HG03521 (cell line): ENCODE results near the gene CIROP.

ENCODE experiments used
- ATAC-seq: cut with Tn5 transposase; IDR thresholded peaks from one replicate; pipeline ENCODE4 v1.9.1; 2021; ENCODE audit warnings: mild to moderate bottlenecking, moderate library complexity; ENCODE audit not compliant: unreplicated experiment

The CIROP gene

DNA sequence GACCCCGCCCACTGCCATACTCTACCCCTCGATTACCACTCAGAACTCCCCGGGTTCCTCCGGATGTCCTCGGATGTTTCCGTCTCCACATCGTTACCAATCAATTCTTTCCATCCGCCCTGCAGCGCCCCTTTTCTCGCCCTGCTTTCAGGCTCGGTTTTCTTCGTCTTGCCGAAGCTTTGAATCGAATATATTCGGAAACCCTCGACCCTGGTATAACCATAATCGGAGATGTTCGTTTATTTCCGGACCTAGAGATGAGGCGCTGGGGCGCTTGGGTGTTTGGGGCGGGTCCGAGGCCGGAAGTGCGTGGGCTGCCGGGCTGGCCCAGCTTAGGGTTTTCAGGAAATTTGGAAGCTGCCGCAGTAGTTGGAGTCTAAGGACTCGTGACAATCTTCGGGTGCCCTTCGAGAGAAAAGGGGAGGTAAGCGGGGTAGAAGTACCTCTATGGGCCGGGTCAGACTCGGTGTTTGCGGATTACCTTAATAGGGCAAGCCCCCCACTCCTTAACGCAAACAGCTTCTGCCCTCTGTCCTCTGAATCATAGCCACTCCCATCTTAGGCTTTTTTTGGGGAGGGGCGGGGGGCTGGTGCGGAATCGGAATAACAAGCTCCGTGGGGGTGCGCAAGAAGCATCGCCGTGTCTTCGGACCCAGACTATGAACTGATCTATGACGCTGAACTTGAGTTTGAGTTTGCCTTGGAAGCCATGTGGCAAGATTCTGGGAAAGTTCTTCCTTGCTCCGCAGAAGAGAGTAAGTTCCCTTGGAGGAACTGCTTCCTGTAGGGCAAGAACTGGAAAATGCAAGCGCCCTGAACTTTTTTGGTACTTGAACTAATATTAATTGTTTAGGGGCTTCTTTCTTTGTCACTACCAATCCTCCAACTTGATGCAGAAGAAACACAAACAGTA lies 9.3 kb downstream of the CIROP start, which contains the start of gene C14orf119:
C14orf119 (plus strand) TSS at position 310 of the 913 bp plus-strand sequence. CDS start 2,154 bp downstream, outside the sequence.
- peak; percentile 90 for ATAC-seq

DNA sequence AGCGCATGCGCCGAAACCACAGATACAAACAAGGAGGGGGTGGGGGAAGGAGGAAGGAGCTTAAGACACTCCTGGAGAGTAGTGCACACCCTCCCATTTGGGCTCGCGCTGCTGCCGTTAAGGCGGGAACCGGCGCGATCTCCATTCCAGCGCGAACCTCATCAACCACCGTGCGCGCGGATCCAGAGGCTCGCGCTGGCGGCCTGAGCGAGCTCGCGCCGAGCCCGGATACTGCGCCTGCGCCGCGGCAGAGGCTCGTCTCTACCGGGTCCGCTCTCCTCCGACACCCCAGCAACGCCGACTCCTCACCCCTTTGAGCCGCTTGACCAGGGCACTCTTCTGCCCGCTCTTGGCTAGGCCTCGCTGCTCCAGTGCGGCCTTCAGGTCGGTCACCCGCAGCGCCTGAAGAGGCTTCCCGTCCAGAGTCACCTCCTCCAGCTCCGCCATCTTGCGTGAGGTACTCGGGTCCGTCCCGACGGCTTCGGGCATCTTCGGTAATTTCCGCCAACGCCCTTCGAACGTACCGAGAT lies 10.1 kb downstream of the CIROP start, which contains the start of gene ACIN1:
ACIN1 (minus strand) TSS at position 471 of the 530 bp plus-strand sequence; CDS start at position 447, 24 bp downstream.
- ATAC-seq: peak; percentile 30

DNA sequence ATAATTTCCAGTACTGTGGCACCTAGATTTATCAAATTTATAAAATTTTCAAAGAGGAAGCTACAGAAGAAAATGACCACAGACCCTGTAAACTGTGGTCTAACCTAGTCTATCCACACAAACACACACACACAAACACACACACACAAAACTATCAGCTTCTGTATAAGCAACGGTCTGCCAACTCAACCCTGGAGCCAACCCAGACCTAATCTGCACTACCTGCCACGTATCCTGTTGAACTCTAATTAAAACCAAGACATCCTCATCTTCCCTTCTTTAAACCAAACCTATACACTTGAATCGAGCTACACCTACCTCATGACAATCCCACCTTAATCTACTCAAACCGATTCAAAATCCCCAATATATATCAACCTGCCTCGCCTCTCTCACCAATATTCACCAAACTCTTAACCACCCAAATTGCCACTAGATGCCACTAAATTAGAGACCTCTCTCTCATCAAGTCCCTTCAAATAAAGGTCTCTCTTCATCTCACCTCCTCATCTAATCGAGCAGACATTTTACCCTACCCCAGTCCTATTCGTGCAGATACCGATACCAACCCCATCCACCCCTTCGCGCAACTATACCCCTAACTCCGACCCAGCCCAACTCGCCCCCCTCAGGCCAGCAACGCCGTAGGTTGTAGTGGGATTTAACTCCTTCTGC lies 10.7 kb downstream of the CIROP start:
- no peak for ATAC-seq

DNA sequence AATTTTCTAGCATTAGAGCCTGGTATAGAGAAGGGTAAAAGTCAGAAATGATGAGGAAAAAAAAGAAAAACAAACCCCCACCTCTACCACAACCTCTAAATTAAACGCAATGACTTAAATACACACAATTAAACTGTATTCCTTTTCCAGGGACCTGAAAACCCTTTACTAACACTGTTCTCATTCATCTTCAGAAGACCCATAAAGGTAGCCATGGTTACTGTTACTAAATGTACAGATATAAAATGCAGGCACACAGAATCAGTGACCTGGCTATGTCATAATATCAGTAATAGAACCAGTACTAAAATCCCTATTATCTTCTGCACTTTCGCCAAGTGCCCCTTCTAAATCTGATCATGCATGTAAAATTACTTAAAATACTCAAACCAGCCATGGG lies 11.3 kb downstream of the CIROP start:
- ATAC-seq: no peak

DNA sequence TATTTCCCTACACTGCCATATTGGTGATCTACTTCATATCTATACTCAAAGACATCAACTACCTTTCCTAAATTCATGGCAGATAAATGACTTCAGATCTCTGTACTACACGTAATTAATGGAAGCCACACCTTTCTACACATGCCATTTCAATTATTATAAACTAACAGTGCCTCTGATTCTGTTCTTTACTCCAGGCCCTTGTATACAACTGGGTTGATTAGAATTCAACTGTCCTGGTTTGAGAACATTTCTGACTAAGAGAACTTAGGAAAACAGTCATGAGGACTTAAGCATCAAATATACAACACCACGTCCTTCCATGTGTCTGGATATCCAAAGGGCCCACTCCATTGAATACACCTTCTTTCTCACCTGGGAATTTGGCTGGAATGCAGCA lies 11.7 kb downstream of the CIROP start:
- no peak for ATAC-seq

GRCh38 chr14:23091294-23092225 lies 13.2 kb downstream of the CIROP start:
- no peak for ATAC-seq

DNA sequence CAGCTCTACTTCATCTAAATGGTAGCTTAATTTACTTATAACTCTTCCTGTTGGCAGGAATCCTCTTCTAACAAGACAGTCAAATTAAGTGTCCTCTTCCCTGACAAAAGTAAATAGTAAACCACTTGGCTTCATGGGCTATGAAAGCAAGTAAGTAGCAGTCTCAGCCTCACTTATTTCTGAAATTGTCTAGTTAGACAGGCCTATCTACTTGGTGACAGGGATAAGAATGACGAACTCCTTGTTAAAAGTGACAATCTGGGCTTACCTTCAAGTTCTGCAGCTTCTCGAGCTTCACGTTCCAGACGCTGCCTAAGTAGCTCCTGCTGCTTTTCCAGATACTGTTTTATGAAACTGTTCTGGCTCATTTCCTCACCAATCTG lies 14.5 kb downstream of the CIROP start:
- ATAC-seq: no peak

GRCh38 chr14:23089498-23090253 lies 15.1 kb downstream of the CIROP start:
- ATAC-seq: no peak

DNA sequence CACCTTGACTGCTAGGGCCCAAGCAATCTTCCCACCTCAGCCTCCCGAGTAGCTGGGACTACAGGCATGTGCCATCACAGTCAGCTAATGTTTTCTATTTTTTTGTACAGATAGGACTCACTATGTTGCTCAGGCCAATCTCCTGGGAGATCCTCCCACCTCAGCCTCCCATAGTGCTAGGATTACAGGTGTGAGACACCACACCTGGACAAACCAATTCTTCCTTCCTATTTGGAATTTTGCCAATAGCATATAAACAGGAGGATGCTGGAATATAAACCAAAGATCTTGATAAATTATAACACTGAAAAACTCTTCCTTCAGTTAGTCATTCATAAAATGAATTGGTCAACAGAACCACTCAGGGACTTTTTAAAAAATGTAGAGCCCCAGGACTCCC lies 18.2 kb downstream of the CIROP start:
- ATAC-seq: no peak

DNA sequence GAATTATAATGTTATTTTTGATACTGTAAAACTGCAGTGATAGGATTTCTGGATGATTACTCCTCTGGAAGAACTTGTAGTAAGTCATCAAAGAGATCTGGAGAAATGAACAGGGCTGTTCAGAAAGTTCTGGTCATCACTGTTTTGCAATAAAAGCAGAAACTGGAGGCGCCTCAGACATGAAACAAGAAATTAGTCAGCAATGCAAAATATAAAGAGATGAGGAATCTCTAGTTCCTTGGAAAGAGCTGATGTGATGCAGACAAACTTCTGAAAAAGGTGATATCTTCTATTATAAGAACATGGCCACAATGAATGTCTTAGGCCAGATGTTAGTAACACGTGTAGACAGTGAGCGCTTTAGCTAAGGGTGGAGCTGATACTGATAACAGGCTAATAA lies 19.3 kb downstream of the CIROP start:
- ATAC-seq: no peak

GRCh38 chr14:23080474-23080873 lies 24.3 kb downstream of the CIROP start:
- no peak for ATAC-seq

DNA sequence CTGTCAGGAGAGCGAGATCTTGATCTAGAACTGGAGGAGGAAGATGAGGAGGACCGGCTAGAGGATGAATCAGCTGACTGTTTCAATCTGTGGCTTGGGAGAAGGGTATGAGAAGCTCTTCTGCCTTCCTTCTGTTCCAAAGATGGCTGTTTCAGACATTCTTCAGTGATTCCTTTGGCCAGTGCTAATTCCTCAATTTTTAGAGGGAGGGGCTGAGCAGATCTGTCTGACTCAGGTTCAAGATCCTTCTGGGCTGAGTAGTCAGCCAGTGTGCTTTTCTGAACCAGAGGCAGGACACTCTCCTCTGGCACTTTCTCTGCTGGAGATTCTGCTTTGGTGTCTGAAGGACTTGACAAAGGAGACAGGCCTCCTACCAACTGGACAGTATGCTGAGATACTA lies 25.1 kb downstream of the CIROP start:
- no peak for ATAC-seq

DNA sequence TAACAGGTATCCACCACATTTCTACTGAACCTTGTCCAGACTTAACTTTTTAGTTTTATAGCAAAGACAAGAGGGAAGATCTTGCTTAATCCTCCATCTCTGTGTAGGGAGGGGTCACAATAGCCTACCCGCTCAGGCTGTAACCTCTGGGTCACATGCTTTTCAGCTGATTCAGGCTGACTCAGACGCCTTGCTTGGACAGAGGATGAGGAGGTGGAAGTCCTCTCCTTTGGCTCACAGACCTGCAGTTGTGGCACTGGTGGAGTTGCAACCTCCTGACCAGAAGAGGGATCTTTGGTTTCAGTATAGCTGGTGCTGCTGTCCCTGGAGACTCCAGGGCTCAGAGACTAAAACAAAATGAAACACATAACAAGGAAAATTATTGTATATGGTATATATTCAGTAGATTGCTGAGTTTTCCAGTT lies 26.1 kb downstream of the CIROP start:
- no peak for ATAC-seq

DNA sequence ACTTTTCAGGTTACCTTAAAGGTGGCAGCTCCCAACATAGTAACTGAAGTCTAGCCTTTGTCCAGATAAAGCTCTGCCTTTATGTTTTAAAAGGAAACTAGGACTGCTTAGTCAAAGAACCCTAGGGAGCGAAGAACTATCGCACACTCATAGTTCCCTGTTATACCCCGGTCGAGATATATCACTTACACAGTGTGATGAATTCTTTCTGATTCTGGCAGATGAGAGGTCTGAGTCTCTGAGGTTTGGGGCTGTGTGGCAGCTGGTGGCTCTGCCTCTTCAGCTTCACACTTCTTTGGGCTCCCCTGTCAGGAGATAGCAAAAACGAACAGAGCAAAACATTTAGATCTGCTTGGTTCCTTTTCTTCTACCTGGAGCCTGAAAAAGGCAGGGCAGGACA lies 26.8 kb downstream of the CIROP start:
- no peak for ATAC-seq

- no peak for ATAC-seq
Observed at GRCh38 chr14:23076785-23077408, 27.9 kb downstream of the CIROP start.

- no peak for ATAC-seq
Observed at GRCh38 chr14:23074906-23075305, 29.9 kb downstream of the CIROP start.

DNA sequence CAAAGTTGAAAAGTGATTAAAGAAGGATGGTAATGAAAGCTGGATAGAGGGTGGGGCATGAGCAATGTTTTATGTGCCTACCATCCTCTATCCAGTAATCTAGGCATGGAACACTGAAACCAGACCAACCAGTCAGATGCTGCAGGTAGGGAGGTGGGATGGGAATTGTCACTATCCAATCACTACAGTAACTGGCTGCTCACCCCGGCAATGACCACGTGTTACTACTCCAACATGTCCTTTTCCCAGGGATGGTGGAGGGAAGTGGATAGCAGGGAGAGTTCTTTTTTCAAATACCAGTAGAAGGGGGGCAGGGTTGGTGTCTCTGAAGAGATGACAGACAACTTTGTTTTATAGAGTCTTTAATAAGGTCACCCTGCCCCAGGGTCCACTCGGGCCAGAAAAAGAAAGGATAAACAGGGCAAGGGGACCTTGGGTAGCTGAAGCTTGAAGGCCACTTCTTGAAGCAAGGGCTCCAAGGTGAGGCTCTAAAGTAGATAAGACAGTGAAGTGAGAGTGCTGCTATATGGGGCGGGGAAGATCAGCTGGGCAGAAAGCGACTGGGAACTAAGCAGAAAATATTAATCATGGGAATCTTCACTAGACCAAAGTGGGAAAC lies 32.8 kb downstream of the CIROP start:
- ATAC-seq: no peak

- peak; percentile 79 for ATAC-seq
Observed at GRCh38 chr14:23071244-23071920, 33.4 kb downstream of the CIROP start.
